ENCODE results near the gene ATP2B3.

Gene ATP2B3

DNA sequence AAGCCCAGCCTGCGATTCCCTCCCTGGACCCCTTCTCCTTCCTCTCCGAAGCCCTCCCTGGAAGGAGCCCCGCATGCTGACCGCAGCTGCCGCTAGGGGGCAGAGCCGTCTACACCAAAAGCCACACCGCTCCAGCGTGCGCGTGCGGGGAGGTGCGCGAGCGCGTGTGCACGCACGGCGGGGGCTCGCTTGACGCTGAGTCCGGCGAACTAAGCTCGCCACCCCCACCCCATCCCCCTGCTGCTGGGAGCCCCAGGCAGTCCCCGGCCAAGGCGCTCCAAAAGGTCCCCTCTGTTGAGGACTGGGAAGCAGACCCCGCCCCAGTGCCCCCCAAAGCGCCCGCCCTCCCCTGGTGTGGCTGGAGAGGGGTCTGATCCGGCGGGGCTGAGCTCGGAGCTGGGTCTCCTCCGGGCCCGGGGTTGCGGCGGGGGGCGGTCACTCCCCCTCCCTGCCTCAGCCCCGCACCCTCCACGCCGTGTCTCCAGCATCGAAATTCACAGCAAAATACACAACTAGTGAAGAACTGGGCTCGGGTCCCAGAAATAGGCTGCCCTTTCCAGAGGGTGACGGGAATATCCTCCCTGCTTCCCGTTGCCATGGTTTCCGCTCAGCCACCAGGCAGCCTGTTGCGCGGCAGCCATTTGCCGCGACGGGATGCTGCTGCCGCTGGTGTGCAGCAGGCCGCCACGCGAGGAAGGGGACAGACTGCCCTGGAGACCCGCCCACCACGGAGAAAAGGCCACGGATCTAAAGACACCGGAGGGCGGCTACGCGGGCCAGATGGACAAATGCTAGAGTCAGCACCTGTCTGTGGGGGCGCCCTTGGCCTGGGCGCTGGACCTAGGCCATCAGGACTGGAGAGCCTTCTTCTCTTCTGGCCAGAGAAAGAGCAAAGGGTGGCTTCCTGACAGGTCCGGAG lies 92.7 kb downstream of the ATP2B3 start:
- peak; percentile 58 to 63 for DNase-seq (ENCODE audit: low read depth in 1 of 2, low spot score in 1 of 2)

DNA sequence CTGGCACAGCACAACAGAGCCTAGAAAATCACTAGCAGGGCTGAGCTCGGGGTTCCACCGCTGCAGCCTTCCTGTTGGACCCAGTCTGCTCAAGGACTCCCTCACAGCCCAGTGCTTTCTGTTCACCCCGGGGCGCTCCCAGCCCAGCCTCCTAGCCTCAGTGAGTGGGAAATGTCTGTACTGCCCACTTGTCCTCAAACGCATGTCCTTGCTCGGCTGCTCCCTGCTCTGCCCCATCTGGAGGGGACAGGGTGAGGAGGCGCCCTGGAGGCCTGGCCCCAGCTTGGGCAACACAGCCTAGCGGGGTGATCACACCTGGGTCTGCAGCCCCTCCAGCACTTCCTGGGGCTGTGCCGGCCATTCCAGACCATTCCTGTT lies 93.4 kb downstream of the ATP2B3 start:
- DNase-seq (ENCODE audit: low read depth in 1 of 2, low spot score in 1 of 2), result no peak

DNA sequence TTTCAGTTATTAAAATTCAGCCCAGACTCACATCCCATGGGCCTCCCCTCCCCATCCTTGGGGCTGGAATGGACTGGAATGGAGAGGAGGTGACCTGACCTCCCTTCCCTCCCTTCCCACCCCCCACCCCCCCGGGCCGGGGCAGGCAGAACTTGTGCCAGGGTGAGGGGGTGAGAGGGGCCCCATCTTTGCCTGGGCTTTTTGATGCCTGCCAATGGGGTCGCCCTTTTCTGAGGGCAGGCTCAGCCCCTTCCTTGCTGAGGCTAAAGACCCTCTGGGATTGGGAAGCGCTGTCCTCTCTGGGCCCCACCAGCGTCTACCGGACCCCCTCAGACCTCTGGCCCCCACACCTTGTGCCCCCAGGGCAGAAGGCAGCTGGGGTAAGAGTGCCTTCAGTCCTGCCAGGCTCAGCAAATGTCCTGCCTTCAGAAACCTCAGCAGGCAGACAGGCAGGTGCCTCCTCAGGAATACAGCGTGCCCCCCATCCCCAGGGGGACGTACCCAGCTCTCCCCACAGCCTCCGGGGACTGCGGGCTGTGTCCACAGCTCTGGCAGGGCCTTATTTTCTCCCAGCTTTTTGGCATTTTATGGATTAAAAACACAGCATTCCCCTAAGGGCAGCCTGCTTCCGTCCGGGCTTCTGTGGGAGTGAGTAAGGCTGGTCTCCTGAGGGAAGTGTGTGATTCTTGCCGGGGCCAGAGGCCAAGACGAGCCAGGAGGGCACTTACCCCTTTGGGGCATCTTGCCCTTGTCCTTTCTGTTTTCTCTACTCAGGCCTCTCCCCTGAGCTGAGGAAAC lies 94.1 kb downstream of the ATP2B3 start:
- DNase-seq (ENCODE audit: low read depth in 1 of 2, low spot score in 1 of 2), result no peak

DNA sequence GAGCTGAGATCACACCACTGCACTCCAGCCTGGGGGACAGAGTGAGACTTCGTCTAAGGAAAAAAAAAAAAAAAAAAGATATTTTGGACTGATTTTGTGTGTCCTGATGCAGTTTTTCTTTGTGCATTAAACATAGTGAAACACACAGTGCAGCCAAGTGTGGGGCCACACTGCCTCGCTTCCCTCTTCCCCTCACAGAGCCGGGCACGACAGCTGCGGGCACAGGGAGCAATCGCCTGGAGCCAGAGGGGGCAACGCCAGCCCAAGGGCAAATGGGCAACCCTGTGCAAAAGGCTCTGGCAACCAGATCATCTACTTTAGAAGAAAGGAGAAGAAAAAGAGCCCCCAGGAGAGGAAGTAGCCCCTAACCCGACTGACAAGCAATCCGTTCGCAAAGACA lies 95.0 kb downstream of the ATP2B3 start:
- DNase-seq (ENCODE audit: low read depth in 1 of 2, low spot score in 1 of 2), result no peak

DNA sequence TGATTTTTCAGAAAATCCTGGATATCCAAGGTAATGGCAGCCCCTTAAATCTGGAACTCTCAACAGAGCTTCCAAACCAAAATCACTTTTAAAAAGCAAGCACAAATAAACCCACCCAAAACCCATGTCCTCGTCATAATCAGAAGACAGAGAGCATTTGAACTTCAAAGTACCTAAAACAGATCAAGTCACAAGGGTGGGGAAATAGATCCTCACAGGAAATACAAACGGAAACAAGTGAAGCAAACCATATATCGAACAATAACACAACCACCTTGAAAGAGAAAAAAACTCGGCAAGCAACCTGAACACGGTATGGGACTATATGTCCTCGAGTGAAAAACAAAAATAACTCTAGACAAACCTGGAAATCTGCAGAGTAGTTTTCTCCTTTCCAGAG lies 97.4 kb downstream of the ATP2B3 start:
- no peak for DNase-seq (ENCODE audit: low read depth in 1 of 2, low spot score in 1 of 2)

DNA sequence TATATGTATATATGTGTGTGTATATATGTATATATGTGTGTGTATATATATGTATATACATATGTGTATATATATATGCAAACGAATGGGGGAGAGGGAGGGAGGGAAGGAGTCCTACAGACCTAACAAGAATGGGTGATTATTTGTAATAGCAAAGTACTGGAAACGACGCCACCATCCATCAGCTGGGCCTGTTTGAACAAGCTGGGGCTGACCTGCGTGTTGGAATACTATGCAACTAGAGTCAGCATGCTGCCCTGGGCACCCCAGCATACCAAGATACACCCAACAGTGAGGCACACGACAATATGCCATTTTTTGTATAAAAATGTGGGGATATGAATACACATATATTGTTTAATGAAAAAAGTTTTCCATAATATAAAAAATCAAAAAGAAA lies 103.1 kb downstream of the ATP2B3 start:
- no peak for DNase-seq (ENCODE audit: low read depth in 1 of 2, low spot score in 1 of 2)

DNA sequence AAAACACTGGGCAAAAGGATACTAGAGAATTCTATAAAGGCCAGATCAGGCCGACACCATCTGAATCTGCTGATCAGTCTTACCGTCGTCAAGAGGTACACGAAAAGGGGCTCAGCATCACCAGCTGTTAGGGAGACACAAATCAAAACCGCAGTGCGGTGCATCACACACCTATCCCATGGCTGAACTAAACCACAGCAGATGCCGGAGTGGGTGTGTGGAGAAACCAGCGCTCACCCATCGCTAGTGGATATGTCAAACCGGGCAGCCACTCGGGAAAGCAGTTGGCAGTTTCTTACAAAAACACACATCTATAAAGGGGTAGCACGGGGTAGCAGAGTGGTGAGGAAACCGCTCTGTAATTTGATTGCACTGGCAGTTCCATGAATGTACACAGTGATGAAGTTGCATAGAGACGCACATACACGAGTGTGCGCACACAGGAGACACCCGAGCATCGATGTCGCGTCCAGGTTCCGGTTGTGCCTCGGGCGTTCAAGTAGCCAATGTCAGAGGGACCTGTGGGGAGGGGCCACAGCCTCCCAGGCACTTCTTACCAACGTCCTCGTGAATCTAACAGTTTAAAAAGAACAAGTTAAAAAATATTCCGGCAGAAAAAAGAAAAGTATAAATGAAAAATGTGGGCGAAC lies 104.6 kb downstream of the ATP2B3 start:
- DNase-seq (ENCODE audit: low read depth in 1 of 2, low spot score in 1 of 2), result no peak

DNA sequence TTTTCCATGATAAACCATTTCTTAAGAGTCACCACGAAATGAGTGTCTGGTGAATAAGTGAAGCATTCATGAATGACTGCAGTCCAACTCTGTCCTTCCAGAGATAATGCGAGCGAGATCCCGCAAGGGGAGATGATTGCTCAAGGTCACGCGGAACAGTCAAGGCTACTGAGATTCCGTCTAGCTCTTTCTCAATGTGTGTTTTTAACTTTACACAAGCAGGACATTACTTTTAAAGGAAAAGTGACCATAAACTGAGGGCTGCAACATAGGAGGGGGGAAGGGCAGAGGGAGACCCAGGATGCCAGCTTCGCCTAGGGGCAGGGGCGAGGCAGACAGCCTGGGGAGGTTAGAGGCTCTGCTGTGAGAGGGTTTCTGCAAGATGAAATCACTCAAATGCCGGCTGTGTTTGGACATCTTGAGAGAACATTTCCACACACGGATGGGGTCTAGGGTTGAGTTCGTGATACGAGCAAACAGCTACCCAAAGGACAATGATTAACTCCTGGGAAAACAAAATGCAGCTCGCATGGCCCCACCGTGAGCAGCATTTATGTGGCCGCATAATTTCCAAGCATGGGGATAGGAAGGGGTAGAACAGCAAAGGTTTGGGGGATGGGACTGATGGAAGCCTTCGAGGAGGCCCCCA lies 105.3 kb downstream of the ATP2B3 start:
- DNase-seq (ENCODE audit: low read depth in 1 of 2, low spot score in 1 of 2), result no peak

DNA sequence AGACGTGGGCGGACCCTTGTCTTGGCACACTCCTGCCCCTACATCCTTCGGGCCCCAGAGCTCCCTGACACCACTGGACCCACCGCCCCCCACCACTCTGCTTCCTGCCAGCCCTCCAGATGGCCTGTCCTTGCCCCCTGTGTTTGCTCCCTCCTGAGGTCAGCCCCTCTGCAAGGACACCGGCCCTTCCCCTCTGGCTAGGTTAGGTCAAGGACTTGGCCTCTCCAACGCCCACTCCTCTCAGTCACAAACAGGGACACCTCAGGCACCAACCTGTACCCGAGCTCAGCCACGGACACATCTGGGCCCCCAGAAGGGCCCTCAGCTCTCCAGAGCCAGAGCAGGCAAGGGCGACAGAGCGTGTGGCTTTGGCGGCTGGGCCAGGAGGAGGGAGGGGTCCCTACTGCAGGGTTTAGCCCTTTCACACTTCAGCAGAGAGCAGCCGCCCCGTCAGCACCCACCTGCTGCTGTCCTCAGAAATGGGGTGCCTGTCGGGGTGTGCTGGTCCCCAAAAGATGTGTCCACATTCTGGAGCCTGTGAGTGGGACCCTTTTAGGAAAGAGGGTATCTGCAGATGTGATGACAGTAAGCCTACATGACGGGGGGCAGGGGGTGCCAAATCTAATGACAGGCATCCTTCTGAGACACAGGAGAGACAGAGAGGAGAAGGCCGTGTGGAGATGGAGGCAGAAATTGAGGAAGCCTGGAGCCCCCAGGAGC lies 106.0 kb downstream of the ATP2B3 start:
- DNase-seq (ENCODE audit: low read depth in 1 of 2, low spot score in 1 of 2), result no peak

DNA sequence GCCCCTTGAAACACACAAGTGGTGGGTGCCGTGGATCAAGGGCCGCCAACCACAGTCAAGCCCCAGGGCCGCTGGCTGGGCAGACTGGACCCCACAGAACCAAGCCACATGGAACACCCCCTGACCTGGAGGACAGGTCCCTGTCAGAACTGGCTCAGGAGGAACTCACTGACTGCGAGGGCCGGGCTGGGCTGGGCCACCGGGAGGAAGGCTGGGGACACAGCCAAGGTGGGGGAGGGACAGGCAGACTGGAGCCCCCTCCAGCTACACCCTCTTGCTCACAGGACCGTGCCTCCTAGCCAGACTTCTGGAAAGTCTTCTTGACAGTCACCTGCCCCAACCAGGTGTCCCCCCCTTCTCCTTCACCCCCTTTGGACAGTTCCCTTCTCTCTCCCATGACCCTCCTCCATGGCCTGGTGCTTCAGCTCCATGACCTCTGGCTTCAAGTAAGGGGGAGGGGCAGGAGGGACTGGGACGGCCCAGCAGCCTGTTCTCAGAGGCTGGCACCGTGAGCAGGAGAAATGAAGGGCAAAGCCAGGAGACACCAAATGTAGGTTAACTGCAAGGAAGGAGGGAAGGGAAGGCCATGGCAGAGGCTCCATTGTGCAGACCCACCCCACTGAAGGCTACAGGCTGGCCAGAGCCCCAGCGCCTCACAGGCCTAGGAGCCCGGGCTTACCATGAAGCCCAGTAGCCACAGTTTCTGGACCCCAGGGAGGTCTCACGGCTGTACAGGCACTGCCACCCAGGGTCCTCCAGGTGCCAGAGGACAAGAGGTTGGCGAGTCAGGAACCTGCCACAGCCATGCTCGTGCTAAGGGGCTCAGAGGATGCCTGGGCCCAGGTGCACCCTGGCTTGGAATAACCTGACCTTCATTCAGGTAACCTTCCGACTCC lies 107.0 kb downstream of the ATP2B3 start:
- no peak for DNase-seq (ENCODE audit: low read depth in 1 of 2, low spot score in 1 of 2)

DNA sequence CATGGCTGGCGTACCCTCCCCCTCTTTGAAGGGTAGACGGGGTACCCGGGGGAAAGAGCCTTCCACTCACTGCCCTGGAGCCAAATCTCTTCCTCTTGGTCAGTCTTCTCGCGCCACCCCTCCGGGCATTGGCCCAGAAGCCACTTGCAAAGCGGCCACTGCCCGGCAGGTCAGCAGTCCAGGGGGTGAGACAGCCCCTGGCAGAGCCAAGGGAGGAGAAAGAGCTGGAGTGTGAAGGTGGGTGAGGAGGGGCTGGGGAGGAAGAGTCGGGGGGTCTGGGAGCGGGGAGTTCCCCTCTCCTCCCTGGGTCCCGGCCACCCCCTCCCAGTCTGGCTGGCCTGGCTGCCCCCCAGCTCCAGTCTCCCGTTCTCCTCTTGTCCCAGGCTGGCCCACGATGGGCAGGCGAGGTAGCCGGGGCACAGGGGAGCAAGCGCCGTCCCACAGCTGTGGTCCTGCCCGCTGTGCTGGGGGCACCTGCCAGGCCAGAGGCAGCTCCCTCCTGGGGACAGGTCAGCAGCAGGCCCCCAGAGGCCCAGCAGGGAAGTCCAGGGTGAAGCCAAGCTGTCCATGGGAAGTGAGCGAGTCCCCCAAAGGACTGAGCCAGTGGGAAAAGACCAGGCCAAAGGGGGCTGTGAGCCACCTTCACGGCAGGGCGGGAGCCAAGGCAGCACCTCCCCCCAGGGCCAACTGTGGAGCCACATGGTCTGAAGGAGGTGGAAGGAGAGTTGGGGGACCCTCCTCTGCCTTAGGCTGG lies 108.0 kb downstream of the ATP2B3 start:
- no peak for DNase-seq (ENCODE audit: low read depth in 1 of 2, low spot score in 1 of 2)

DNA sequence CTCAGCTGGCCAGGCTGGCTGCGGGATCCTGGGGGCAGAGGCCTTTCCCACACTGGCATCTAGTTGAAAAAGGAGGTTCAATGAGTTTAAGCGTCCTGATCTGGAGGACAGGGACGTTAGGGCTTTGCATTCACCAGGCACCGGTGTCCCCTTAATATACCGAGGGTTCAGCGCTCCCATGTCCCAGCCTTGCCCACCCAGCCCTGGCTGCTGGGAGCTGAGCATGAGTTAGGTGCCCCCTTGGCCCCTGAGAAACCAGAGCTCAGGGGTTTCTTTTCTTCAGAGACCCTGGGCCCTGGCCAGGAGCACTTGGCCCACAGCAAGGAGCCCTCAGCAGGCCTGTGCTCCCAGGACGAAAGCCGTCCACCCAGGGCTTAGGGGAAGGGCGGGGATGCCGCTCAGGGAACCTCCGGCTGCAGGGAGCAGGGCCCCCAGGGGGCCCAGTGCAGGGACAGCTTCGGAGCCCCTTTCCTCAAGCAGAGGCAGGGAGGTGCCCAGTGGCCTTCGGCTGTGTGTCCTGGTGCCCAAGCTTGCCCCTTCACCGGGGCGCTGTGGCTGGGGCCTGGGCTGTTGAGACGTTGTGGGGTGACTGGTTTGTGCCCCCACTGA lies 108.7 kb downstream of the ATP2B3 start:
- DNase-seq (ENCODE audit: low read depth in 1 of 2, low spot score in 1 of 2), result no peak

DNA sequence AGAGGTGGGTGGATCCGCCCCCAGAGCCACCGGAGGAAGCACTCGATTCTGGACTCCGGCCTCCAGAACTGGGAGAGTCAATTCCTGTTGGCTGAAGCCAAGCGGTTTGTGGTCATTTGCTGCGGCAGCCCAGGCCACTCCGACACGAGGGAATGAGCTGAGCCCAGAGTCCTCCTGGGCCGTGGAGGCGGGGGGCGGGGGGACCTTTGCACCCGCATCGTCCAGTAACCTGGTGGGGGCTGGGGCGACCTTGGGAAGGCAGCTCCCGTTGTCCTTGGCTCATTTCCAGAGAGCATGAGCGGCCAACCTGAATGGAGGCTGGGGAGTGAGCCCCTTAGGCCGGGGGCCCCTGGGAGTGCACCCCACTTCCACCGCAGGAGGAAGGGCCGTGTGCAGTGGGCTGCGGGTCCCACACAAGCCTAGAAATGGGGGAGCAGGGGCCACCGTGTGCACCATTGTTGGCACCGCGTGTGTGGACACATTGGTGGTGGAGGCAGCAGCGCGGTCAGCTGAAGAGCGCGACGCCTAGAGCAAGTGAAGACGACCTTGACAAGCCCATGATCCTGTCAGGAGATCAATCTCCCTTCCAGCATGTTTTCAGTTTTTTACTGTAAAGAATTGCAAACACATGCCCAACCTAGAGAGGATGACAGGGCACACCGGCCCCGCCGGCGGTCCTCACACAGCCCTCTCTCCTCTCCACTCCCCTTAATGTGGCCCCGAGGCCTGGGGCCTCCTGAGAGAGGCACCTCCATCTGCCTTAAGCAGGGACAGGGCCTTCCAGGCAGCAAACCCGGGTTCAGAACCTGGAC lies 109.6 kb downstream of the ATP2B3 start:
- no peak for DNase-seq (ENCODE audit: low read depth in 1 of 2, low spot score in 1 of 2)

DNA sequence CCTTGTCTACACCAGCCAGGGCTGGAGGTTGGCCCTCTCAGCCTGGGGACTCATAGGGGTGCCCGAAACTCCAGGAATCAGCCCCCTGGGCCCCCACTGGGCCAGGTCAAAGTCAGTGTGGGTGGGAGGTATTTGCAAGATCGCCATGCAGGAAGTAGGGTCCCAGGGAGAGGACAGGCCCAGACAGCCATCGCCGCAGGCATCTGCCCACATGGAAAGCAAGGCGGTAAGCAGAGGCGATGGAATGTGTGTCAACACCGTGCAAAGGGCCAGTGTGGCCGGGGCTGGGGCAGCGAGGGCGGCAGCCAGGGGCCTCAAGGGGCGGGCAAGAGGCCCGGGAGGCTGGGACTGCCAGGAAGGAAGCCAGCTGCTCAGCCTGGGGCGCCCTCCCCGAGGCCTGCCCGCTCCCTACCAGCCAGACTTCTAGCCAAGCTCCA lies 110.3 kb downstream of the ATP2B3 start:
- no peak for DNase-seq (ENCODE audit: low read depth in 1 of 2, low spot score in 1 of 2)

DNA sequence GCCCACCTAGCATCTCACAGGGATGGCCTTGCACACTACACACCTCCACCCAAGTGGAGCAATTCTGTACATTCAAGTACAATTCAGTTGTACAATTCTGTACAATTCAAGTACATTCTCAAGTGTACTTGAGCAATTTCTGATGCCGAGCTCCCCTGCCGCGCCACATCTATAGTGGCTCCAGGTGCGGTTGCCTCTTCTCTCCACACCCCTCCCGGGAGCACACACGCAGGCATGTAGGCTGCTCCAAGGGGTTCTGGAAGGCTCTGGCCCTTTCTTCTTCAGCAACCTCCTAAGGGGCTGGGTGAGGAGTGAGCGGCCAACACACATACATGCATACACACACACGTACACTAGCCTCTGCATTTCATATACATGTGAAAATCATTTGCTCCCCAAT lies 110.7 kb downstream of the ATP2B3 start:
- no peak for DNase-seq (ENCODE audit: low read depth in 1 of 2, low spot score in 1 of 2)

DNA sequence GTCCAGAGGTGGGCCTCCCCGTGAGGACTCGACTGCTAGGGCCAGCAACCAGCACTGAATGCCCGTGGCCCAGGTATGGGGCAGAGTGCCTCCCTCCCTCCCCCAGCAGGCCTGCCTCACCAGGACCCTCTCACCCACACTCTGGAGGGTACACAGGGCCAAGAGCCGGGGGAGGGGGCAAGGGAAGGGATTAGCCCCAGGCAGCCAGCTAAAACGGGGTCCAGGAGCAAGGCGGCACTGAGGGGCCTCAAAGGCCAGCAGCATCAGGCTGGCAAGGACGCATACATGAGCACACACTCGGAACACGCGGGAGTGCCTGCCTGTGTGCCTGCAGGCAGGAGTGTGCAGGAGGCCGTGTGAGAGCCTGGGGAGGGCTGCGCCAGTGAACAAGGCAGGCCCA lies 111.2 kb downstream of the ATP2B3 start:
- DNase-seq (ENCODE audit: low read depth in 1 of 2, low spot score in 1 of 2), result no peak

DNA sequence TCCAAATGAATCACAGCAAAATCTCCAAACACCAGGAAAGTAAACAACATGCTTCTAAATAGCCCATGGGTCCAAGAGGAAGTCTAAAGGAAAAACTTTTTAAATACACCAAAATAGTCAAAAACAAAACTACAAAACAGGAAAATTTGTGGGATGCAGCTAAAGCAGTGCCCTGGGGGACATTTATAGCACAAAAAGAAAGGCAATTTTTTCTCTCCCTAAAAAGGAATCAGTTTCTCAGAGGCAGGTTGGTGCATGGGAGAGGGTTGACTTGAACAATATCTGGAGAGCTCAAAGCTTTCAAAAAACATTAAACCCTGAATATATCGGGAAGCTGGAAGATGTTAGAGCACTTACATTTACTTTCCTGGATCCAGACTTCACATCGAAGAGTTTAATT lies 113.9 kb downstream of the ATP2B3 start:
- no peak for DNase-seq (ENCODE audit: low read depth in 1 of 2, low spot score in 1 of 2)
